HG03135 (cell line): ENCODE results near the gene PRND.

Experiments used
- ATAC-seq: cut with Tn5 transposase; IDR thresholded peaks from one replicate; pipeline ENCODE4 v1.9.1; 2021; ENCODE audit warnings: mild to moderate bottlenecking, moderate library complexity; ENCODE audit not compliant: unreplicated experiment

The PRND gene

DNA sequence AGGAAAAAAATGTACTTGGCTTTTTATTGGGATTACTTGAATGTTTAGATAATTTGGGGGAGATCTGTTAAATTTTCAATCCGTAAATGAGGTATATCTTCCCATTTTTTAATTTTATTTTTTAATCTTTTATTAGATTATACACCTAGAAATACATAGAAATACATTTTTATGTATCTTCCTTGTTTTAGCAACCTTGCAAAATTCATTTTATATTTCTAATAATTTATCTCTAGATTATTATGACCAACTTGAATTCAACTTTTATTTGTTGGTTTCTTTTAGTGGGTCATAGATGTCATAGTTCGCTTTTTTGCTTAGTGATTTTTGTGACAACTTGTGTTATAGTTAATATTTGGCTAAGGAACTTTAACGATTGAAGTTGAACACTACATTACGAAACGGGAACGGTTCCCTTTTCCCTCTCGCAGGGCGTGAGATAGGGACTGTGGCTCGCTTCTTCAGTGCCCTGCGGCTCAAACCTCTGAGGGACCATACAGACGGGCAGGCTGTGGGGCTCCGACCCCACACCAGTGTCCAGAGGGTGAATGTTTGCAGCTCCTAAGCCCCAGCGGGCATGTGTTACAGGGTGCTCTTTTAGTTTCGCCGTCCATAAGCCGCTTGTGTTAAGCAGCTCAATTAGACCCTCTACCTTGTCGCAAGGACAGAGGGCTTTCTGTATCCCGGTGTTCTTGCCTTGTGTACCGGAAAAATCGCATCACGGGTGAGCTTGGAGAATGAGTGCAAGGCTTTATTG lies 53.8 kb downstream of the PRND start:
- no peak for ATAC-seq

DNA sequence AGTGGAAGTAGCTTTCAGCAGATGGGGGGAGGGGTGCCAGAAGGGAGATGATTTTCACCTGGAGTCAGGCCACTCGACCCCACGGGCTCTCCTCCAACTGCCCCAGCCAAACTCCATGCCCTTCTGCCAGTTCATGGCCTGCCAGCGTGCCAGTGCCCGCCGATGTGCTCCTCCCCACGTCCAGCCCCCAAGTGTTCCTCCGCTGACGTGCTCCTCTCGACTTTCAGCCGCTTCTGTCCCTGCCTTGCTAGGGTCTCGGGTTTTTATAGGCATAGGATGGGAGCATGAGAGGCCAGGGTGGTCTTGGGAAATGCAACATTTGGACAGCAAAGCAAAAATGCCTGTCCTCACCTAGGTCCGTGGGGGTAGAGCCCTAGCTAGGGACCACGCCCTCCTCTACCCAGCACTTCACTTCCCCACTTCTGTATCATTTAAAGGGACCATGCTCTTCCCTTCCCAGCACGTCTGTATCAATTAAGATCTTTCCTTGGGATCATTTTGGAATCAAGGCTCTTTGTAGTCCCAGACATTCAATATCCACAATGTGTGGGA lies 54.4 kb downstream of the PRND start:
- no peak for ATAC-seq
